Heart left ventricle (tissue), 13 donors: ENCODE data around the gene SETD2.

Source experiments
- POLR2A ChIP-seq, 2 donors: fragments of 450-650 bp; IDR thresholded peaks; one replicate each; pipeline ENCODE4 v1.6.1; 2017; ENCODE audit warnings: antibody characterized with exemption in 2 of 2, mild to moderate bottlenecking in 2 of 2, moderate library complexity in 2 of 2
- TF ChIP-seq, protein P1 (sequence below), 12 donors: fragments of 200-600 bp; sonication (generic) in 4 of 12; IDR thresholded peaks; one replicate each; pipeline versions ENCODE4 v1.5.0 to v1.8.0; 2018 to 2022; ENCODE audit warnings: antibody characterized with exemption in 12 of 12, mild to moderate bottlenecking in 5 of 12
- donor health status: ischemic (EF 13 %, LVEDD 7.1; RV severe dilation, severe dysfunction).
- donor health status: DM: no; HTN: yes; CAD: no.
- donor health status: DM: no; HTN: no; CAD: no.
- donor health status: ischemic (EF 25% LVEDD 6.9; RV normal size, moderate dysfunction).
- donor health status: ischemic (EF 25% LVEDD 5.7; RV mildly dilated, moderate dysfunction).
- donor health status: ischemic (EF 35%, LVEDD 5.7; RV mildly dilated, moderate dysfunction).
- donor health status: nonischemic (EF 11% LVEDD 7.7; RV severe dilation, severe dysfunction).
- donor health status: DM: yes; HTN: yes; CAD: no.
- donor health status: PGD.
- donor health status: ischemic (EF 29% LVEDD 5.4; RV normal size, mild dysfunction).
- donor health status: nonischemic (EF 23%, LVEDD 6.1; RV moderate dilation, normal function).

DNA sequence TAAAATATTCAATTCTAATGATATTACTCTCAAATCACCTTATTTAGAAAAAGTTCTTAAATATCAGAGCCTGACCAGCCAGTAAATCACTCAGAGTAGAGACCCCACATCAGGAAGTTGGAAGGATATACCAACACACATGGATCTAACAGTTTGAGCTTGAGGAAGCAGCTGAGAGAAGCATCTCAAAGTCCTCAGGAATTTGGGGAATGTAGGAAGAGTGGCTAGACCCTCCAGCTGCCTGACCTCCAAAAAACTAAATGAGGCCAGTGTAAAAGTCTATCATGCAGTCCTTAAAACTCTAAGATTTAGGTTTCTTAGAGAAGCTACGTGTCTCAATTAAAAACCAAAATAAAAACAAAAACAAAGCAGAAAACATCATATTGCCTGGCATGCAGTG, 55.4 kb downstream of the SETD2 start:
- TF ChIP-seq, protein P1, sequence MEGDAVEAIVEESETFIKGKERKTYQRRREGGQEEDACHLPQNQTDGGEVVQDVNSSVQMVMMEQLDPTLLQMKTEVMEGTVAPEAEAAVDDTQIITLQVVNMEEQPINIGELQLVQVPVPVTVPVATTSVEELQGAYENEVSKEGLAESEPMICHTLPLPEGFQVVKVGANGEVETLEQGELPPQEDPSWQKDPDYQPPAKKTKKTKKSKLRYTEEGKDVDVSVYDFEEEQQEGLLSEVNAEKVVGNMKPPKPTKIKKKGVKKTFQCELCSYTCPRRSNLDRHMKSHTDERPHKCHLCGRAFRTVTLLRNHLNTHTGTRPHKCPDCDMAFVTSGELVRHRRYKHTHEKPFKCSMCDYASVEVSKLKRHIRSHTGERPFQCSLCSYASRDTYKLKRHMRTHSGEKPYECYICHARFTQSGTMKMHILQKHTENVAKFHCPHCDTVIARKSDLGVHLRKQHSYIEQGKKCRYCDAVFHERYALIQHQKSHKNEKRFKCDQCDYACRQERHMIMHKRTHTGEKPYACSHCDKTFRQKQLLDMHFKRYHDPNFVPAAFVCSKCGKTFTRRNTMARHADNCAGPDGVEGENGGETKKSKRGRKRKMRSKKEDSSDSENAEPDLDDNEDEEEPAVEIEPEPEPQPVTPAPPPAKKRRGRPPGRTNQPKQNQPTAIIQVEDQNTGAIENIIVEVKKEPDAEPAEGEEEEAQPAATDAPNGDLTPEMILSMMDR (IDR thresholded peaks at IDR 0.05), result no peak
- no peak for TF ChIP-seq POLR2A (IDR thresholded peaks at IDR 0.05)
